ENCODE data around the gene PTPRG. TPM values are rescaled to one million over a fixed set of nuclear protein-coding genes. Genes with fewer than 3 reads are reported as not detected.

Gene PTPRG
- total RNA-seq, 1 experiment from 2014 or later, result 32.1 TPM

DNA sequence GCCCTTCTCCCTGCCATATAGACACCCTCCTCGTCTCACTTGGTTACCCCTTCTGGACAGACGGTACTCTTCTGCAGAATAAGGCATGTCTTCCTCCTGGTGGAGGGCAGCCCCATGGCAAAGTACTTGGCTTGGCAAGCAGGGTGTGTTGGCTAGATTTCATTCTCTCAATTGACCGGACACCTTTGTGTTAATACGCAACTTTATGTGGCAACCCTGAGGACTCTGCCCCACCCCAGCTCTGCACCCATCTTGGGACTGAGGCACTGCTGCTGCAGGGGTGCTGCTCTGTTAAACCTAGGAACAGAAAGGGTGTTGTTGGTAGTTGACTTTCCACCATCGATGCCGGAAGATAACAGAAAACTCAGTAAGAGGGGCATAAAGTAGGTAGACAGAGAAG lies 55.2 kb downstream of the PTPRG start:
- TF ChIP-seq, protein P1, sequence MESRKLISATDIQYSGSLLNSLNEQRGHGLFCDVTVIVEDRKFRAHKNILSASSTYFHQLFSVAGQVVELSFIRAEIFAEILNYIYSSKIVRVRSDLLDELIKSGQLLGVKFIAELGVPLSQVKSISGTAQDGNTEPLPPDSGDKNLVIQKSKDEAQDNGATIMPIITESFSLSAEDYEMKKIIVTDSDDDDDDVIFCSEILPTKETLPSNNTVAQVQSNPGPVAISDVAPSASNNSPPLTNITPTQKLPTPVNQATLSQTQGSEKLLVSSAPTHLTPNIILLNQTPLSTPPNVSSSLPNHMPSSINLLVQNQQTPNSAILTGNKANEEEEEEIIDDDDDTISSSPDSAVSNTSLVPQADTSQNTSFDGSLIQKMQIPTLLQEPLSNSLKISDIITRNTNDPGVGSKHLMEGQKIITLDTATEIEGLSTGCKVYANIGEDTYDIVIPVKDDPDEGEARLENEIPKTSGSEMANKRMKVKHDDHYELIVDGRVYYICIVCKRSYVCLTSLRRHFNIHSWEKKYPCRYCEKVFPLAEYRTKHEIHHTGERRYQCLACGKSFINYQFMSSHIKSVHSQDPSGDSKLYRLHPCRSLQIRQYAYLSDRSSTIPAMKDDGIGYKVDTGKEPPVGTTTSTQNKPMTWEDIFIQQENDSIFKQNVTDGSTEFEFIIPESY (IDR thresholded peaks at IDR 0.05; ENCODE audit: extremely low read depth, insufficient replicate concordance, low read length), result no peak
- no peak for TF ChIP-seq EZH2phosphoT487 (IDR thresholded peaks at IDR 0.05; ENCODE audit: borderline replicate concordance)
- no peak for TF ChIP-seq POLR2A (IDR thresholded peaks at IDR 0.05; ENCODE audit: borderline replicate concordance, extremely low read depth, insufficient read depth, insufficient read length)
- TF ChIP-seq, protein P2, sequence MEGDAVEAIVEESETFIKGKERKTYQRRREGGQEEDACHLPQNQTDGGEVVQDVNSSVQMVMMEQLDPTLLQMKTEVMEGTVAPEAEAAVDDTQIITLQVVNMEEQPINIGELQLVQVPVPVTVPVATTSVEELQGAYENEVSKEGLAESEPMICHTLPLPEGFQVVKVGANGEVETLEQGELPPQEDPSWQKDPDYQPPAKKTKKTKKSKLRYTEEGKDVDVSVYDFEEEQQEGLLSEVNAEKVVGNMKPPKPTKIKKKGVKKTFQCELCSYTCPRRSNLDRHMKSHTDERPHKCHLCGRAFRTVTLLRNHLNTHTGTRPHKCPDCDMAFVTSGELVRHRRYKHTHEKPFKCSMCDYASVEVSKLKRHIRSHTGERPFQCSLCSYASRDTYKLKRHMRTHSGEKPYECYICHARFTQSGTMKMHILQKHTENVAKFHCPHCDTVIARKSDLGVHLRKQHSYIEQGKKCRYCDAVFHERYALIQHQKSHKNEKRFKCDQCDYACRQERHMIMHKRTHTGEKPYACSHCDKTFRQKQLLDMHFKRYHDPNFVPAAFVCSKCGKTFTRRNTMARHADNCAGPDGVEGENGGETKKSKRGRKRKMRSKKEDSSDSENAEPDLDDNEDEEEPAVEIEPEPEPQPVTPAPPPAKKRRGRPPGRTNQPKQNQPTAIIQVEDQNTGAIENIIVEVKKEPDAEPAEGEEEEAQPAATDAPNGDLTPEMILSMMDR (IDR thresholded peaks at IDR 0.05 in 2 of 3, conservative IDR thresholded peaks at IDR 0.05 in 1 of 3; ENCODE audit: borderline replicate concordance in 1 of 3, insufficient read depth in 1 of 3, low read depth in 2 of 3, low read length in 2 of 3), result no peak
- TF ChIP-seq SIN3A (IDR thresholded peaks at IDR 0.05; ENCODE audit: low read depth), result no peak
- TF ChIP-seq SRF (IDR thresholded peaks at IDR 0.05; ENCODE audit: low read depth), result no peak
- TF ChIP-seq POLR2AphosphoS5 (IDR thresholded peaks at IDR 0.05; ENCODE audit: low read depth, low read length), result no peak
- no peak for TF ChIP-seq RAD21 (IDR thresholded peaks at IDR 0.05; ENCODE audit: low read depth)
- TF ChIP-seq EGR1 (IDR thresholded peaks at IDR 0.05; ENCODE audit: low read depth), result no peak
- TF ChIP-seq CBX3 (IDR thresholded peaks at IDR 0.05; ENCODE audit: low read depth), result no peak
- TF ChIP-seq CEBPB (IDR thresholded peaks at IDR 0.05; ENCODE audit: low read depth), result no peak
- no peak for TF ChIP-seq ZFX (IDR thresholded peaks at IDR 0.05)
- no TSS peak for BruUV-seq (replicated peaks)
- ChIA-PET RAD21 (ENCODE audit: low non-redundant PET in 1 of 2, low total read pairs in 2 of 2, uncharacterized antibody in 2 of 2, unreplicated experiment in 2 of 2) (no interaction called here), CTCF (no interaction called here), POLR2A (no interaction called here)
- Histone ChIP-seq H4K20me1 (ENCODE audit: insufficient read depth) (no peaks in the 10 kb centered on the region), H3K27ac (ENCODE audit: low read depth, low read length) (no peak overlapping the region), H3K4me3 (replicated peaks in 1 of 2; ENCODE audit: low read depth in 1 of 2, low read length in 2 of 2) (no peak overlapping the region), H3K36me3 (ENCODE audit: control insufficient read depth in 1 of 2, insufficient read depth in 2 of 2, low read length in 2 of 2) (no peaks in the 10 kb centered on the region), H3K79me2 (ENCODE audit: insufficient read depth, low read length) (peaks cover 7% of the 10 kb centered on the region; the same call in 1 of the 2 replicates), H3K4me2 (ENCODE audit: low read length) (no peak overlapping the region), H3K4me1 (ENCODE audit: control insufficient read depth in 1 of 2, insufficient read depth in 2 of 2, low read length in 2 of 2) (peaks cover 0 to 6% of the 10 kb centered on the region in 2 experiments; a peak in 1 of 4 replicates), H3K27me3 (ENCODE audit: insufficient read depth, low read length) (no peaks in the 10 kb centered on the region), H3K9me2 (ENCODE audit: insufficient read depth) (no peaks in the 10 kb centered on the region), H3K9ac (ENCODE audit: low read length) (no peak overlapping the region), H2AFZ (ENCODE audit: low read depth, low read length, poor library complexity, severe bottlenecking) (no peak overlapping the region), H3K9me3 (ENCODE audit: control insufficient read depth in 1 of 2, insufficient read depth in 1 of 2, low read depth in 1 of 2, low read length in 2 of 2) (no peaks in the 10 kb centered on the region)
- DNase-seq (ENCODE audit: low read depth, low spot score) (no peak), ATAC-seq (no peak)
- intact Hi-C loops (cut with micrococcal nuclease), result no loop called here
